ENCODE results near the gene HLA-DMA.

DNA sequence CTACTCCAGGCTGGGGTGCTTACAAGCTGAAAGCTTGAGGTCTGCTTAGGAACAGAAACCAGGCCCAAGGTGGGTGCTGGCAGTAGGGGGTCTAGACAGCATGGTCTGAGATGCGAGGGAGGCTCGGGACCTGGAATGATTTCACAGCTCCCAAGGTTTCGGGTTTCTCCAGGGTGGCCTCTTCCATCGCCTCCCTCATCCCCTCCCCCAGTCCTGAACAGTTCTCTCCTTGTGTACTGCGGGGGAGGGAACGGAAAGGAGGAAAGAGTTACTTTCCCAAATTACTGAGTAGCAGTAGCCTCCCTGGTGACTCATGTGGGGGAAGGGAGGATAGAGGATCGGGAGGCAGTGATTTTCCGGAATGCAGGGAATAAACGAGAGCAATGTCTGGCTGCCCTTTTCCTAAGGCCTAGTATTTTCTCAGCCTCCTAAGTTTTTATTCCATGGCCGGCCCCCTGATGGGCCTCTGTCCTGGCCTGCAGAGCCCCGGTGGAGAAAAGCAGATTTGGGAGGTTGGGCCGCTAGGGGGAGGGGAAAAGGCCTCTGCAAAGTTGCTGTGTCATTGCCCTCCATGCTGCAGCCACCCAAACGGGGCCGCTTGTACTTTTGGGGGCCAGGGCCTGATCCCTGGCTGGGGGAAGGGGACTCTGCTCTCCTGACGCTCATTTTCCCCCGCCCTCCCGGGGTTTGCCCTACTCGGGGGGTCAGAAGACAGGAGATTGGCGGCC, 17.0 kb upstream of the HLA-DMA start:
- TF ChIP-seq, protein P1, sequence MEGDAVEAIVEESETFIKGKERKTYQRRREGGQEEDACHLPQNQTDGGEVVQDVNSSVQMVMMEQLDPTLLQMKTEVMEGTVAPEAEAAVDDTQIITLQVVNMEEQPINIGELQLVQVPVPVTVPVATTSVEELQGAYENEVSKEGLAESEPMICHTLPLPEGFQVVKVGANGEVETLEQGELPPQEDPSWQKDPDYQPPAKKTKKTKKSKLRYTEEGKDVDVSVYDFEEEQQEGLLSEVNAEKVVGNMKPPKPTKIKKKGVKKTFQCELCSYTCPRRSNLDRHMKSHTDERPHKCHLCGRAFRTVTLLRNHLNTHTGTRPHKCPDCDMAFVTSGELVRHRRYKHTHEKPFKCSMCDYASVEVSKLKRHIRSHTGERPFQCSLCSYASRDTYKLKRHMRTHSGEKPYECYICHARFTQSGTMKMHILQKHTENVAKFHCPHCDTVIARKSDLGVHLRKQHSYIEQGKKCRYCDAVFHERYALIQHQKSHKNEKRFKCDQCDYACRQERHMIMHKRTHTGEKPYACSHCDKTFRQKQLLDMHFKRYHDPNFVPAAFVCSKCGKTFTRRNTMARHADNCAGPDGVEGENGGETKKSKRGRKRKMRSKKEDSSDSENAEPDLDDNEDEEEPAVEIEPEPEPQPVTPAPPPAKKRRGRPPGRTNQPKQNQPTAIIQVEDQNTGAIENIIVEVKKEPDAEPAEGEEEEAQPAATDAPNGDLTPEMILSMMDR (IDR thresholded peaks at IDR 0.05; ENCODE audit: low read depth, low read length) = no peak; the same call in 1 of the 2 replicates
- TF ChIP-seq EZH2phosphoT487 (IDR thresholded peaks at IDR 0.05; ENCODE audit: low read depth) = no peak
